ENCODE data around the gene CCDC88C. TPM values are rescaled to one million over a fixed set of nuclear protein-coding genes. Genes with fewer than 3 reads are reported as not detected.

The CCDC88C gene
- total RNA-seq, 1 experiment from 2014 or later, result 19.7 TPM

GRCh38 chr14:91338379-91338778, 79.2 kb downstream of the CCDC88C start:
- Histone ChIP-seq H3K79me2 (ENCODE audit: low read length) (no peaks in the 10 kb centered on the region), H3K4me2 (ENCODE audit: low read length) (no peak overlapping the region), H3K9me3 (ENCODE audit: low read length) (no peaks in the 10 kb centered on the region), H3K4me3 (ENCODE audit: low read length) (no peak overlapping the region), H3K9ac (ENCODE audit: low read length) (no peak overlapping the region), H2AFZ (ENCODE audit: low read length) (no peak overlapping the region), H3K36me3 (ENCODE audit: low read depth, low read length) (no peaks in the 10 kb centered on the region), H3K9me2 (replicated peaks; ENCODE audit: low read length) (no peaks in the 10 kb centered on the region), H4K20me1 (ENCODE audit: low read length) (no peaks in the 10 kb centered on the region), H3K27me3 (ENCODE audit: low read length) (no peaks in the 10 kb centered on the region), H3K4me1 (ENCODE audit: insufficient read depth, low read length) (no peaks in the 10 kb centered on the region), H3F3A (ENCODE audit: low read length, unreplicated experiment) (no peaks in the 10 kb centered on the region), H3K27ac (ENCODE audit: low read length) (no peak overlapping the region)
- intact Hi-C loops (cut with micrococcal nuclease), result no loop called here
- DNase-seq (no peak), ATAC-seq (no peak)
- CTCF ChIA-PET, result no interaction called here
- BruUV-seq (replicated peaks), result no TSS peak
- TF ChIP-seq EZH2 (IDR thresholded peaks at IDR 0.05; ENCODE audit: low read length, unreplicated experiment), result no peak
- TF ChIP-seq EZH2phosphoT487 (IDR thresholded peaks at IDR 0.05; ENCODE audit: borderline replicate concordance, low read length), result no peak
- TF ChIP-seq CTCF (conservative IDR thresholded peaks at IDR 0.05; ENCODE audit: low read depth, low read length), result no peak
- POLR2A ChIA-PET (ENCODE audit: unreplicated experiment), result no interaction called here

GRCh38 chr14:91337699-91338335, 79.8 kb downstream of the CCDC88C start:
- CTCF ChIA-PET, result no interaction called here
- POLR2A ChIA-PET (ENCODE audit: unreplicated experiment), result no interaction called here

More at GRCh38 chr14:91337699-91338335, 79.8 kb downstream of the CCDC88C start:
- Histone ChIP-seq H2AFZ (ENCODE audit: low read length) (no peak overlapping the region), H3K4me1 (ENCODE audit: insufficient read depth, low read length) (no peaks in the 10 kb centered on the region), H3K27me3 (ENCODE audit: low read length) (no peaks in the 10 kb centered on the region), H4K20me1 (ENCODE audit: low read length) (no peaks in the 10 kb centered on the region), H3K27ac (ENCODE audit: low read length) (no peak overlapping the region), H3K79me2 (ENCODE audit: low read length) (no peaks in the 10 kb centered on the region), H3K36me3 (ENCODE audit: low read depth, low read length) (no peaks in the 10 kb centered on the region), H3K9ac (ENCODE audit: low read length) (no peak overlapping the region), H3F3A (ENCODE audit: low read length, unreplicated experiment) (no peaks in the 10 kb centered on the region), H3K9me2 (replicated peaks; ENCODE audit: low read length) (no peaks in the 10 kb centered on the region), H3K9me3 (ENCODE audit: low read length) (no peaks in the 10 kb centered on the region), H3K4me2 (ENCODE audit: low read length) (no peak overlapping the region), H3K4me3 (ENCODE audit: low read length) (no peak overlapping the region)
- DNase-seq (no peak), ATAC-seq (no peak)
- no peak for TF ChIP-seq EZH2phosphoT487 (IDR thresholded peaks at IDR 0.05; ENCODE audit: borderline replicate concordance, low read length)
- no peak for TF ChIP-seq EZH2 (IDR thresholded peaks at IDR 0.05; ENCODE audit: low read length, unreplicated experiment)
- TF ChIP-seq CTCF (conservative IDR thresholded peaks at IDR 0.05; ENCODE audit: low read depth, low read length), result no peak
- intact Hi-C loops (cut with micrococcal nuclease), result no loop called here
- BruUV-seq (replicated peaks), result no TSS peak

Data from PC-3 (cell line).